RWPE2 (cell line): ENCODE results near the gene ATG9A.

Experiments
- ATAC-seq: fragments of 200-7000 bp; cut with Tn5 transposase; 3 replicates; pipeline ENCODE4 v1.9.1; 2021; ENCODE audit warnings: low read depth
- DNase-seq: peaks from one replicate; pipeline ENCODE4 v3.0.0-alpha.2; 2020; ENCODE audit warnings: low spot score
- H3K27ac ChIP-seq: fragments of 450-650 bp; 2 replicates; pipeline ENCODE4 v1.5.1; 2017; ENCODE audit warnings: mild to moderate bottlenecking; ENCODE audit not compliant: poor library complexity, severe bottlenecking
- H3K27me3 ChIP-seq: fragments of 250-450 bp; sonication (Bioruptor Pico); 2 replicates; pipeline ENCODE4 v1.5.1; 2021; ENCODE audit warnings: mild to moderate bottlenecking, moderate library complexity; ENCODE audit not compliant: insufficient read depth, poor library complexity, severe bottlenecking
- H3K36me3 ChIP-seq: fragments of 250-450 bp; sonication (Bioruptor Pico); 2 replicates; pipeline ENCODE4 v1.5.1; 2020; ENCODE audit warnings: low read depth, mild to moderate bottlenecking, moderate library complexity
- H3K4me1 ChIP-seq: fragments of 250-450 bp; sonication (Bioruptor Pico); 2 replicates; pipeline ENCODE4 v1.5.1; 2021; ENCODE audit warnings: mild to moderate bottlenecking, moderate library complexity; ENCODE audit not compliant: insufficient read depth, poor library complexity, severe bottlenecking
- H3K4me3 ChIP-seq: fragments of 250-450 bp; sonication (Bioruptor Pico); 2 replicates; pipeline ENCODE4 v1.5.1; 2021; ENCODE audit warnings: mild to moderate bottlenecking, moderate library complexity; ENCODE audit not compliant: severe bottlenecking
- H3K9me3 ChIP-seq: fragments of 250-450 bp; sonication (Bioruptor Pico); 2 replicates; pipeline ENCODE4 v1.5.1; 2021; ENCODE audit warnings: mild to moderate bottlenecking, moderate library complexity; ENCODE audit not compliant: severe bottlenecking
- CTCF ChIP-seq: fragments of 450-650 bp; IDR thresholded peaks from one replicate; pipeline ENCODE4 v1.5.1; 2017; ENCODE audit warnings: mild to moderate bottlenecking, moderate library complexity; ENCODE audit not compliant: poor library complexity, severe bottlenecking

Gene ATG9A

GRCh38 chr2:219254590-219255201 is 25.3 kb upstream of the ATG9A start:
- ATAC-seq (no peak), DNase-seq (no peak)
- H3K9me3 ChIP-seq: no peaks in the 10 kb centered on the region
- peak overlapping the region; percentile 67 for H3K4me3 ChIP-seq
- no peak for TF ChIP-seq CTCF
- peaks cover 27% of the 10 kb centered on the region for H3K4me1 ChIP-seq
- no peaks in the 10 kb centered on the region for H3K27me3 ChIP-seq
- H3K27ac ChIP-seq: no peak overlapping the region
- peaks cover 25% of the 10 kb centered on the region for H3K36me3 ChIP-seq

GRCh38 chr2:219253753-219254589 is 24.5 kb upstream of the ATG9A start, which contains the start of gene TUBA4A:
Gene TUBA4A, minus strand, starts transcription at chr2:219253918. Its CDS starts 60 bp downstream, at chr2:219253858.
- no peaks in the 10 kb centered on the region for H3K27me3 ChIP-seq
- DNase-seq: peak; percentile 83

GRCh38 chr2:219252900-219253752 is 23.7 kb upstream of the ATG9A start, which contains the start of gene TUBA4B:
Gene TUBA4B, plus strand, starts transcription at chr2:219253243. Its CDS starts 165 bp downstream, at chr2:219253408.
- peaks cover 40% of the 10 kb centered on the region for H3K4me1 ChIP-seq
- DNase-seq (peak; percentile 64), ATAC-seq (peak; percentile 33)
- no peak for TF ChIP-seq CTCF
- H3K27me3 ChIP-seq: no peaks in the 10 kb centered on the region
- H3K4me3 ChIP-seq: peak within 1 kb of the TSS; percentile 67
- peak within 1 kb of the TSS; percentile 97 for H3K27ac ChIP-seq
- H3K36me3 ChIP-seq: peaks cover 29% of the 10 kb centered on the region
- no peaks in the 10 kb centered on the region for H3K9me3 ChIP-seq

More at GRCh38 chr2:219253753-219254589, 24.5 kb upstream of the ATG9A start, which contains the start of gene TUBA4A:
- peak; percentile 50 for ATAC-seq
- Histone ChIP-seq H3K36me3 (peaks cover 25% of the 10 kb centered on the region), H3K9me3 (no peaks in the 10 kb centered on the region), H3K27ac (peak within 1 kb of the TSS; percentile 97), H3K4me3 (peak within 1 kb of the TSS; percentile 67), H3K4me1 (peaks cover 32% of the 10 kb centered on the region)
- TF ChIP-seq CTCF: no peak

GRCh38 chr2:219252570-219252899 is 23.1 kb upstream of the ATG9A start:
- Histone ChIP-seq H3K4me1 (peaks cover 43% of the 10 kb centered on the region), H3K4me3 (peak overlapping the region; percentile 67), H3K36me3 (peaks cover 35% of the 10 kb centered on the region), H3K27ac (peak overlapping the region; percentile 97), H3K27me3 (no peaks in the 10 kb centered on the region), H3K9me3 (no peaks in the 10 kb centered on the region)
- ATAC-seq (no peak), DNase-seq (no peak)
- TF ChIP-seq CTCF: no peak
